ENCODE results near the gene PTGR3.
A peak's percentile ranks its signal among the peaks of the same experiment; 100 is the strongest.

PTGR3 gene

GRCh38 chr18:75231053-75231406, 22.1 kb upstream of the PTGR3 start:
- no peak for DNase-seq

GRCh38 chr18:75230163-75231052, 21.5 kb upstream of the PTGR3 start:
- DNase-seq = no peak

- DNase-seq = no peak
Observed at GRCh38 chr18:75229437-75229836, 20.5 kb upstream of the PTGR3 start.

- DNase-seq = no peak
Observed at GRCh38 chr18:75228967-75229366, 20.0 kb upstream of the PTGR3 start.

- DNase-seq = no peak
Observed at GRCh38 chr18:75227535-75228296, 18.8 kb upstream of the PTGR3 start.

GRCh38 chr18:75226956-75227316, 18.0 kb upstream of the PTGR3 start:
- DNase-seq = no peak

GRCh38 chr18:75226286-75226955, 17.5 kb upstream of the PTGR3 start:
- DNase-seq = no peak

GRCh38 chr18:75223687-75224347, 14.9 kb upstream of the PTGR3 start:
- DNase-seq = no peak

- no peak for DNase-seq
Observed at GRCh38 chr18:75222407-75222806, 13.5 kb upstream of the PTGR3 start.

GRCh38 chr18:75221897-75222296, 13.0 kb upstream of the PTGR3 start:
- DNase-seq = no peak

GRCh38 chr18:75221397-75221796, 12.5 kb upstream of the PTGR3 start:
- DNase-seq = no peak

- DNase-seq = no peak
Observed at GRCh38 chr18:75220551-75221355, 11.8 kb upstream of the PTGR3 start.

- DNase-seq = no peak
Observed at GRCh38 chr18:75219745-75220375, 10.9 kb upstream of the PTGR3 start.

GRCh38 chr18:75218065-75218923, 9.4 kb upstream of the PTGR3 start:
- no peak for DNase-seq

GRCh38 chr18:75216911-75217689, 8.2 kb upstream of the PTGR3 start:
- DNase-seq = no peak

GRCh38 chr18:75216212-75216910, 7.4 kb upstream of the PTGR3 start:
- DNase-seq = no peak

GRCh38 chr18:75215663-75216062, 6.7 kb upstream of the PTGR3 start:
- DNase-seq = peak; percentile 34

- DNase-seq = no peak
Observed at GRCh38 chr18:75214766-75215510, 6.0 kb upstream of the PTGR3 start.

GRCh38 chr18:75214332-75214690, 5.4 kb upstream of the PTGR3 start:
- DNase-seq = no peak
